ENCODE results near the gene HIGD2A. TPM values are rescaled to one million over a fixed set of nuclear protein-coding genes. Genes with fewer than 3 reads are reported as not detected.

The HIGD2A gene
- total and polyA plus RNA-seq, 9 of the 15 experiments (the other 6 are each of a cell fraction or from before 2014, with no cell fraction given) = 94.7 to 264 (median 163) TPM

DNA sequence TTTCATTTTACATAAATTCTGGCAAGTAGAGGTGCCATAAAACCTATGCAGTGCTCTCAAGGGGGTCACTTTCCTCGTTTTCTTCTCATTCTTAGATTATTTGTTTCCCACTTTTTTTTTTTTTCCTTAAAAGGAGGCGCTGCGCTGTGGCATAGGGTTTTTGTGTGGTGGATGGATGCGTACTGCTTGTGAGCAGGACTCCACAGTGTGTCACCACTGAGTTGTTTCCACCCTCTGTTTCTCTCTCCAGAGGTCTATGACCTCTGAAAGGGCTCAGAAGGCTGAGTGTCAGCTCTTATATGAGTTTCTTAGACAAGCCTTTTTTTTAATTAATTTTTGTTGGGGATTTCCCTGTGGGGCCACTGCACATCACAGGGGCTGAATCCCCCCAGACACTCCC is 41.4 kb downstream of the HIGD2A start:
- peak overlapping the region; percentile 70 for H2AFZ ChIP-seq (ENCODE audit: low read depth, low read length)
- intact Hi-C loops (cut with micrococcal nuclease) (no loop called here), in situ Hi-C loops (cut with MboI) (no loop called here)
- H3K4me3 ChIP-seq = no peak overlapping the region
- H4K20me1 ChIP-seq (replicated peaks; ENCODE audit: control insufficient read depth, insufficient read depth, low read length) = no peaks in the 10 kb centered on the region
- no TSS peak for BruUV-seq (replicated peaks)
- H3K4me1 ChIP-seq (replicated peaks in 1 of 2; ENCODE audit: control insufficient read depth in 2 of 2, insufficient read depth in 2 of 2, low read length in 2 of 2) = no peaks in the 10 kb centered on the region; a peak in 1 of 5 replicates
- no peak overlapping the region for H3K4me2 ChIP-seq (ENCODE audit: insufficient read depth, low read length)
- ChIA-PET POLR2A (interaction anchor here (1.1 to 2.1 kb wide), 3 partner anchors 9 to 18 kb away, joined by 3 to 5 read pairs (median 3); partner anchors contain the start of gene FAF2), CTCF (ENCODE audit: low intra/inter-chr PET ratio) (no interaction called here)
- no peaks in the 10 kb centered on the region for H3K79me2 ChIP-seq (ENCODE audit: control insufficient read depth, insufficient read depth, low read length)
- peak; percentile 69 for FAIRE-seq
- DNase-seq (ENCODE audit: extremely low read depth in 1 of 4, low spot score in 3 of 4) = peak in 2 of 4 experiments; percentile 37 to 70
- H3K36me3 ChIP-seq (ENCODE audit: control insufficient read depth, insufficient read depth, low read length) = no peaks in the 10 kb centered on the region
- peak overlapping the region; percentile 6; the same call in 1 of the 3 replicates for H3K27ac ChIP-seq (ENCODE audit: extremely low read depth, low read depth, low read length)
- 24% methylated on average over 4 of the region's 4 CpGs for WGBS (ENCODE audit: insufficient coverage, low coverage, missing lambda C conversion rate)
- H3K9me3 ChIP-seq (replicated peaks; ENCODE audit: control insufficient read depth, insufficient read depth, low read depth, low read length) = no peaks in the 10 kb centered on the region
- 0 out of 4 replicates have a peak overlapping the region, but pooled peaks of 1 of the 2 experiments have one; percentile 67 for H3K9ac ChIP-seq (ENCODE audit: insufficient read depth in 1 of 2, low read depth in 2 of 2, low read length in 2 of 2)
- H3K9me1 ChIP-seq (ENCODE audit: control insufficient read depth, insufficient read depth, low read length) = no peaks in the 10 kb centered on the region
- peak; percentile 99 for ATAC-seq
- no peaks in the 10 kb centered on the region for H3K27me3 ChIP-seq (ENCODE audit: control insufficient read depth in 2 of 2, insufficient read depth in 2 of 2, low read length in 2 of 2)
- peak; percentile 22; the same call in 1 of the 2 replicates for TF ChIP-seq SMC3 (conservative IDR thresholded peaks at IDR 0.05; ENCODE audit: insufficient read depth, low read depth, low read length)
- TF ChIP-seq ZNF12 (CRISPR knock-in tag; IDR thresholded peaks at IDR 0.05) = no peak
- peak in 1 of 2 experiments; percentile 39; a peak in 1 of 4 replicates for TF ChIP-seq RAD21 (CRISPR knock-in tag; conservative IDR thresholded peaks at IDR 0.05 in 1 of 2, IDR thresholded peaks at IDR 0.05 in 1 of 2)
- TF ChIP-seq, protein P1, sequence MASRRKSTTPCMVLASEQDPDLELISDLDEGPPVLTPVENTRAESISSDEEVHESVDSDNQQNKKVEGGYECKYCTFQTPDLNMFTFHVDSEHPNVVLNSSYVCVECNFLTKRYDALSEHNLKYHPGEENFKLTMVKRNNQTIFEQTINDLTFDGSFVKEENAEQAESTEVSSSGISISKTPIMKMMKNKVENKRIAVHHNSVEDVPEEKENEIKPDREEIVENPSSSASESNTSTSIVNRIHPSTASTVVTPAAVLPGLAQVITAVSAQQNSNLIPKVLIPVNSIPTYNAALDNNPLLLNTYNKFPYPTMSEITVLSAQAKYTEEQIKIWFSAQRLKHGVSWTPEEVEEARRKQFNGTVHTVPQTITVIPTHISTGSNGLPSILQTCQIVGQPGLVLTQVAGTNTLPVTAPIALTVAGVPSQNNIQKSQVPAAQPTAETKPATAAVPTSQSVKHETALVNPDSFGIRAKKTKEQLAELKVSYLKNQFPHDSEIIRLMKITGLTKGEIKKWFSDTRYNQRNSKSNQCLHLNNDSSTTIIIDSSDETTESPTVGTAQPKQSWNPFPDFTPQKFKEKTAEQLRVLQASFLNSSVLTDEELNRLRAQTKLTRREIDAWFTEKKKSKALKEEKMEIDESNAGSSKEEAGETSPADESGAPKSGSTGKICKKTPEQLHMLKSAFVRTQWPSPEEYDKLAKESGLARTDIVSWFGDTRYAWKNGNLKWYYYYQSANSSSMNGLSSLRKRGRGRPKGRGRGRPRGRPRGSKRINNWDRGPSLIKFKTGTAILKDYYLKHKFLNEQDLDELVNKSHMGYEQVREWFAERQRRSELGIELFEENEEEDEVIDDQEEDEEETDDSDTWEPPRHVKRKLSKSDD (conservative IDR thresholded peaks at IDR 0.05; ENCODE audit: low read length) = no peak
- peak in 1 of 2 experiments; percentile 37; a peak in 1 of 4 replicates for TF ChIP-seq SRF (CRISPR knock-in tag; IDR thresholded peaks at IDR 0.05)
- TF ChIP-seq, protein P2, sequence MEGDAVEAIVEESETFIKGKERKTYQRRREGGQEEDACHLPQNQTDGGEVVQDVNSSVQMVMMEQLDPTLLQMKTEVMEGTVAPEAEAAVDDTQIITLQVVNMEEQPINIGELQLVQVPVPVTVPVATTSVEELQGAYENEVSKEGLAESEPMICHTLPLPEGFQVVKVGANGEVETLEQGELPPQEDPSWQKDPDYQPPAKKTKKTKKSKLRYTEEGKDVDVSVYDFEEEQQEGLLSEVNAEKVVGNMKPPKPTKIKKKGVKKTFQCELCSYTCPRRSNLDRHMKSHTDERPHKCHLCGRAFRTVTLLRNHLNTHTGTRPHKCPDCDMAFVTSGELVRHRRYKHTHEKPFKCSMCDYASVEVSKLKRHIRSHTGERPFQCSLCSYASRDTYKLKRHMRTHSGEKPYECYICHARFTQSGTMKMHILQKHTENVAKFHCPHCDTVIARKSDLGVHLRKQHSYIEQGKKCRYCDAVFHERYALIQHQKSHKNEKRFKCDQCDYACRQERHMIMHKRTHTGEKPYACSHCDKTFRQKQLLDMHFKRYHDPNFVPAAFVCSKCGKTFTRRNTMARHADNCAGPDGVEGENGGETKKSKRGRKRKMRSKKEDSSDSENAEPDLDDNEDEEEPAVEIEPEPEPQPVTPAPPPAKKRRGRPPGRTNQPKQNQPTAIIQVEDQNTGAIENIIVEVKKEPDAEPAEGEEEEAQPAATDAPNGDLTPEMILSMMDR (IDR thresholded peaks at IDR 0.05 in 2 of 3, conservative IDR thresholded peaks at IDR 0.05 in 1 of 3; ENCODE audit: insufficient read depth in 2 of 3, low read depth in 1 of 3, low read length in 3 of 3) = peak; percentile 37 to 58 (median 54); a peak in 5 of 6 replicates
- TF ChIP-seq, protein P3, sequence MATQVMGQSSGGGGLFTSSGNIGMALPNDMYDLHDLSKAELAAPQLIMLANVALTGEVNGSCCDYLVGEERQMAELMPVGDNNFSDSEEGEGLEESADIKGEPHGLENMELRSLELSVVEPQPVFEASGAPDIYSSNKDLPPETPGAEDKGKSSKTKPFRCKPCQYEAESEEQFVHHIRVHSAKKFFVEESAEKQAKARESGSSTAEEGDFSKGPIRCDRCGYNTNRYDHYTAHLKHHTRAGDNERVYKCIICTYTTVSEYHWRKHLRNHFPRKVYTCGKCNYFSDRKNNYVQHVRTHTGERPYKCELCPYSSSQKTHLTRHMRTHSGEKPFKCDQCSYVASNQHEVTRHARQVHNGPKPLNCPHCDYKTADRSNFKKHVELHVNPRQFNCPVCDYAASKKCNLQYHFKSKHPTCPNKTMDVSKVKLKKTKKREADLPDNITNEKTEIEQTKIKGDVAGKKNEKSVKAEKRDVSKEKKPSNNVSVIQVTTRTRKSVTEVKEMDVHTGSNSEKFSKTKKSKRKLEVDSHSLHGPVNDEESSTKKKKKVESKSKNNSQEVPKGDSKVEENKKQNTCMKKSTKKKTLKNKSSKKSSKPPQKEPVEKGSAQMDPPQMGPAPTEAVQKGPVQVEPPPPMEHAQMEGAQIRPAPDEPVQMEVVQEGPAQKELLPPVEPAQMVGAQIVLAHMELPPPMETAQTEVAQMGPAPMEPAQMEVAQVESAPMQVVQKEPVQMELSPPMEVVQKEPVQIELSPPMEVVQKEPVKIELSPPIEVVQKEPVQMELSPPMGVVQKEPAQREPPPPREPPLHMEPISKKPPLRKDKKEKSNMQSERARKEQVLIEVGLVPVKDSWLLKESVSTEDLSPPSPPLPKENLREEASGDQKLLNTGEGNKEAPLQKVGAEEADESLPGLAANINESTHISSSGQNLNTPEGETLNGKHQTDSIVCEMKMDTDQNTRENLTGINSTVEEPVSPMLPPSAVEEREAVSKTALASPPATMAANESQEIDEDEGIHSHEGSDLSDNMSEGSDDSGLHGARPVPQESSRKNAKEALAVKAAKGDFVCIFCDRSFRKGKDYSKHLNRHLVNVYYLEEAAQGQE (IDR thresholded peaks at IDR 0.05; ENCODE audit: borderline replicate concordance) = peak; percentile 29; the same call in 1 of the 2 replicates
- TF ChIP-seq, protein P3 (CRISPR knock-in tag; IDR thresholded peaks at IDR 0.05; ENCODE audit: low read depth) = no peak
